MCF 10A (cell line): ENCODE results near the gene MLLT1. TPM values are rescaled to one million over a fixed set of nuclear protein-coding genes. Genes with fewer than 3 reads are reported as not detected.

ENCODE experiments used
- BruUV-seq: library from RNA; stranded (reverse); fragments of 400-500 nt; replicated peaks from 2 replicates; lab custom pipeline; 2021; lab: Mats Ljungman, UMichigan
- CTCF ChIA-PET: fragments of 300-600 bp; sonication (Branson Sonifier 250); formaldehyde crosslinking; extraction: SDS; loops from one replicate; lab custom pipeline; 2021; ENCODE audit warnings: antibody characterized with exemption, inconsistent platforms; lab: Yijun Ruan, JAX
- POLR2A ChIA-PET: fragments of 300-600, 350-650 bp; sonication (Branson Sonifier 250); formaldehyde crosslinking; extraction: SDS; loops from one replicate; lab custom pipeline; 2020; ENCODE audit warnings: antibody characterized with exemption, inconsistent platforms; lab: Yijun Ruan, JAX
- DNase-seq: peaks from one replicate; pipeline ENCODE4 v3.0.0-alpha.2; 2018; ENCODE audit not compliant: unreplicated experiment
- H3K27ac Mint-ChIP-seq: one replicate; pipeline ENCODE4 v1.8.0; 2022; ENCODE audit warnings: mild to moderate bottlenecking, low read depth, mixed read lengths; ENCODE audit not compliant: unreplicated experiment
- H3K27me3 Mint-ChIP-seq: one replicate; pipeline ENCODE4 v1.8.0; 2022; ENCODE audit warnings: mixed read lengths; ENCODE audit not compliant: insufficient read depth, unreplicated experiment
- H3K36me3 Mint-ChIP-seq: one replicate; pipeline ENCODE4 v1.8.0; 2022; ENCODE audit warnings: mild to moderate bottlenecking, moderate library complexity, mixed read lengths; ENCODE audit not compliant: insufficient read depth, unreplicated experiment
- H3K4me1 Mint-ChIP-seq: one replicate; pipeline ENCODE4 v1.8.0; 2022; ENCODE audit warnings: mixed read lengths; ENCODE audit not compliant: insufficient read depth, unreplicated experiment
- H3K4me3 Mint-ChIP-seq: one replicate; pipeline ENCODE4 v1.8.0; 2022; ENCODE audit warnings: mild to moderate bottlenecking, moderate library complexity, mixed read lengths; ENCODE audit not compliant: unreplicated experiment
- H3K9me3 Mint-ChIP-seq: one replicate; pipeline ENCODE4 v1.8.0; 2022; ENCODE audit warnings: mixed read lengths; ENCODE audit not compliant: unreplicated experiment
- CTCF ChIP-seq: fragments of 200-600 bp; IDR thresholded peaks from one replicate; pipeline ENCODE4 v1.8.0; 2022; ENCODE audit warnings: antibody characterized with exemption, mild to moderate bottlenecking; ENCODE audit not compliant: unreplicated experiment
- intact Hi-C: fragments of 100-400 bp; cut with micrococcal nuclease; formaldehyde crosslinking; loops from 2 replicates; pipeline ENCODE4 v1.14.1; 2022
- total RNA-seq: library from RNA; stranded (reverse); gene quantifications from 2 replicates; pipeline ENCODE4 v1.2.3, GENCODE V29; 2022

Gene MLLT1
- total RNA-seq, 1 experiment from 2014 or later: 59.0 TPM

- Mint-ChIP-seq H3K9me3 (no peaks in the 10 kb centered on the region), H3K27me3 (no peaks in the 10 kb centered on the region), H3K36me3 (peaks cover 32% of the 10 kb centered on the region), H3K4me1 (peaks cover 6% of the 10 kb centered on the region), H3K4me3 (no peak overlapping the region), H3K27ac (no peak overlapping the region)
- POLR2A ChIA-PET: no interaction called here
- intact Hi-C loops: loop anchor here (5.0 kb wide), 1 partner anchor 90 kb away; no protein-coding TSS in a partner anchor
- CTCF ChIA-PET: interaction anchor here (0.7 to 2.3 kb wide), 8 partner anchors 8 to 1214 kb away, joined by 3 to 26 read pairs (median 11); no protein-coding TSS in a partner anchor
- no peak for TF ChIP-seq CTCF
- DNase-seq: no peak
- BruUV-seq: no TSS peak
Observed at GRCh38 chr19:6216996-6217751, 62.6 kb downstream of the MLLT1 start.

- ChIA-PET CTCF (interaction anchor here (0.6 kb wide), 1 partner anchor 77 kb away, joined by 3 read pairs; no protein-coding TSS in a partner anchor), POLR2A (no interaction called here)
- no peak for TF ChIP-seq CTCF
- intact Hi-C loops: loop anchor here (5.0 kb wide), 1 partner anchor 89 kb away; no protein-coding TSS in a partner anchor
- H3K4me1 Mint-ChIP-seq: peaks cover 6% of the 10 kb centered on the region
- no peak for DNase-seq
- no peaks in the 10 kb centered on the region for H3K9me3 Mint-ChIP-seq
- no TSS peak for BruUV-seq
- no peak overlapping the region for H3K27ac Mint-ChIP-seq
- H3K27me3 Mint-ChIP-seq: no peaks in the 10 kb centered on the region
- H3K36me3 Mint-ChIP-seq: peaks cover 36% of the 10 kb centered on the region
- H3K4me3 Mint-ChIP-seq: no peak overlapping the region
Observed at GRCh38 chr19:6216236-6216995, 63.4 kb downstream of the MLLT1 start.

GRCh38 chr19:6215701-6216235 is 64.0 kb downstream of the MLLT1 start:
- intact Hi-C loops: loop anchor here (5.0 kb wide), 1 partner anchor 88 kb away; no protein-coding TSS in a partner anchor
- BruUV-seq: no TSS peak
- Mint-ChIP-seq H3K9me3 (no peaks in the 10 kb centered on the region), H3K4me3 (no peak overlapping the region), H3K36me3 (peaks cover 32% of the 10 kb centered on the region), H3K27me3 (no peaks in the 10 kb centered on the region), H3K4me1 (peaks cover 6% of the 10 kb centered on the region), H3K27ac (no peak overlapping the region)
- DNase-seq: no peak
- no peak for TF ChIP-seq CTCF
- ChIA-PET POLR2A (no interaction called here), CTCF (interaction anchor here (0.6 kb wide), 1 partner anchor 78 kb away, joined by 3 read pairs; no protein-coding TSS in a partner anchor)
